Bronchial epithelial cell (primary cell): Measurements from ENCODE around the gene GOLGA8J. TPM values are rescaled to one million over a fixed set of nuclear protein-coding genes. Genes with fewer than 3 reads are reported as not detected.

Source experiments
- DNase-seq: peaks from one replicate; pipeline ENCODE4 v3.0.0-alpha.2; 2010; ENCODE audit warnings: low read depth
- FAIRE-seq: peaks from 2 replicates; lab custom pipeline; 2011; peaks lifted over from hg19 to GRCh38; lab: Jason Lieb, UNC
- H3K27me3 ChIP-seq: 2 replicates; pipeline ENCODE4 v1.5.1; 2011; ENCODE audit warnings: low read length; ENCODE audit not compliant: control insufficient read depth, insufficient read depth
- H3K36me3 ChIP-seq: 2 replicates; pipeline ENCODE4 v1.5.1; 2011; ENCODE audit warnings: low read length; ENCODE audit not compliant: control insufficient read depth, insufficient read depth
- H3K4me3 ChIP-seq: 2 replicates; pipeline ENCODE4 v1.5.1; 2011; ENCODE audit warnings: mild to moderate bottlenecking, low read depth, low read length, control low read depth
- CTCF ChIP-seq: IDR thresholded peaks from 2 replicates; pipeline ENCODE4 v1.5.1; 2011; ENCODE audit warnings: mild to moderate bottlenecking, moderate library complexity, low read length, control low read depth, inconsistent platforms; ENCODE audit not compliant: insufficient read depth, severe bottlenecking
- total RNA-seq: library from RNA; depleted of rRNA; stranded (reverse); fragments of >200 nt; gene quantifications from 2 replicates; pipeline ENCODE4 v1.2.1, GENCODE V29; 2014

Gene GOLGA8J
- total RNA-seq, 1 donor from 2014 or later, result not detected

- H3K4me3 ChIP-seq, result no peak overlapping the region
- no peak for FAIRE-seq
- no peak for TF ChIP-seq CTCF
- H3K36me3 ChIP-seq, result no peaks in the 10 kb centered on the region
- no peak for DNase-seq
- no peaks in the 10 kb centered on the region for H3K27me3 ChIP-seq
Measured at GRCh38 chr15:30055604-30056003, 27.2 kb upstream of the GOLGA8J start.

DNA sequence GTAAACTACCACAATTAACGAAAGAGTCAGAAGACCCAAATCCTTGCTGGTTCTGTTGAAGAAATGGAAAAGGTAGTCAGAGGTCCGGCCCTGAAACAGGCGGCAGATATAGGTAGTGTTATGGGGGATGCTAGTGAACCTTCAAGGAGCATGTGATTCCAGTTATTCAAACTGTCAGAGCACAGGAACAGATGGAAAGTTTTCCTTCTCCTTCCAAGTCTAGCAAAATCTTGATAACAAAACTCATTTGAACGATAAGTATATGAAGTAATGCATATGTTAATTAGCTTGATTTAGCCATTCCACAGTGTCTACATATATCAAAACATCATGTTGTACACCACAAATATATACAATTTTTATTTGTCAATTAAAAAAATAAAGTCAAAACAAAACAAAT lies 26.6 kb upstream of the GOLGA8J start:
- no peak for DNase-seq
- Histone ChIP-seq H3K27me3 (no peaks in the 10 kb centered on the region), H3K36me3 (no peaks in the 10 kb centered on the region), H3K4me3 (no peak overlapping the region)
- no peak for FAIRE-seq
- TF ChIP-seq CTCF, result no peak

GRCh38 chr15:30059771-30060170 lies 23.0 kb upstream of the GOLGA8J start:
- Histone ChIP-seq H3K36me3 (no peaks in the 10 kb centered on the region), H3K4me3 (no peak overlapping the region), H3K27me3 (no peaks in the 10 kb centered on the region)
- FAIRE-seq (no peak), DNase-seq (no peak)
- TF ChIP-seq CTCF, result no peak

DNA sequence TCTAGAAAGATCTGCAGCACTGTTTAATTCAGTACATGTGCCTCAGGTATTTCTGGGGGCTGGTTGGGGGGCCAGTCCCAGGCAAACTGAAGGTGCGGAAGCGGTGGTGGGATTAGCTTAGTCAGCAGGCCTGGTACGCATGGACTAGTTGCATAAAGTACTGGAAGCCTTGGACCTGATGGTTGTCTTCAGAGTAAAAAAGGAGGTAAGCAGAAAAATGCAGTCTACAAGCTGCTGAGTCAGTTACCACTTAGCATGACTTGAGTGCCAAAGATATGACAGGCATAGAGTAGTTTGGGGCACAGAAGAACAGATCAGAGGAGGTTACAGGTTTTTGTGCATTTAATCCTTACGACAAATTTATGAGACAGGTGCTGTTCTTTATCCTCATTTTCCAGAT lies 19.9 kb upstream of the GOLGA8J start:
- Histone ChIP-seq H3K36me3 (no peaks in the 10 kb centered on the region), H3K4me3 (no peak overlapping the region), H3K27me3 (no peaks in the 10 kb centered on the region)
- no peak for TF ChIP-seq CTCF
- DNase-seq (no peak), FAIRE-seq (peak; percentile 23)

GRCh38 chr15:30063835-30064546 lies 18.8 kb upstream of the GOLGA8J start:
- H3K36me3 ChIP-seq, result no peaks in the 10 kb centered on the region
- H3K4me3 ChIP-seq, result no peak overlapping the region
- DNase-seq (no peak), FAIRE-seq (no peak)
- TF ChIP-seq CTCF, result no peak
- no peaks in the 10 kb centered on the region for H3K27me3 ChIP-seq
